GM23248 (cell line): ENCODE results near the gene TUBB.
"Not testable (repeated sequence)": the region's sequence is repeated elsewhere in the genome, so short reads cannot be mapped to it uniquely, and the experiment has no call there.

ENCODE experiments used
- EZH2 ChIP-seq: fragments of 200-600 bp; sonication (generic); IDR thresholded peaks from 2 replicates; pipeline ENCODE4 v1.6.1; 2018; ENCODE audit warnings: antibody characterized with exemption, mild to moderate bottlenecking; ENCODE audit not compliant: insufficient read depth, poor library complexity, severe bottlenecking
- EZH2phosphoT487 ChIP-seq: fragments of 200-600 bp; sonication (generic); IDR thresholded peaks from 2 replicates; pipeline ENCODE4 v1.6.1; 2018; ENCODE audit warnings: antibody characterized with exemption, moderate library complexity, mild to moderate bottlenecking, low read depth; ENCODE audit not compliant: insufficient read depth

DNA sequence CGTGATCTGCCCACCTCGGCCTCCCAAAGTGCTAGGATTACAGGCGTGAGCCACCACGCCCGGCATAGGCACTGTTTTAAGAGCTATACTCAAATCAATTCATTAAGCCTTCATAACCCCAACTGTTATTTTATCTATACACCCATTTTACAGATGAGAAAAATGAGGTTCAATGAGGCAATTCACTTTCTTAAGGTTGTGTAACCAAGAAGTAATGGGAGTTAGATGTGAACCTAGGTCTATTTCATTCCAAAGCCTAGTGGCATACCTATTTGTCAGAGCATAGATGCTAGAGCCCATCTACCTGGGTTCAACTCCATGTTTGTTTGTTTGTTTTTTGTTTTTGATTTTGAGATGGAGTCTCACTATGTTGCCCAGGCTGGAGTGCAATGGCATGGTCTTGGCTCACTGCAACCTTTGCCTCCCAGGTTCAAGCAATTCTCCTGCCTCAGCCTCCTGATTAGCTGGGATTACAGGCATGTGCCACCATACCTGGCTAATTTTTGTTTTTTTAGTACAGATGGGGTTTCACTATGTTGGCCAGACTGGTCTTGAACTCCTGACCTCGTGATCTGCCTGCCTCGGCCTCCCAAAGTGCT is 36.4 kb downstream of the TUBB start:
- TF ChIP-seq EZH2, EZH2phosphoT487: not testable (repeated sequence)
